K562 (cell line): ENCODE measurements around the gene KRTAP10-6. TPM values are rescaled to one million over a fixed set of nuclear protein-coding genes. Genes with fewer than 3 reads are reported as not detected.

Experiments used
- ATAC-seq: fragments of 200-7000 bp; cut with Tn5 transposase; 3 replicates; pipeline ENCODE4 v1.9.1; 2020; ENCODE audit warnings: moderate library complexity
- BruUV-seq: library from RNA; stranded (reverse); fragments of 400-500 nt; replicated peaks from 2 replicates; lab custom pipeline; 2021; lab: Mats Ljungman, UMichigan
- CTCF ChIA-PET: fragments of 300-600 bp; formaldehyde crosslinking; extraction: SDS; loops from one replicate; lab custom pipeline; 2021; ENCODE audit warnings: low intra/inter-chr PET ratio; lab: Yijun Ruan, JAX
- POLR2A ChIA-PET: fragments of 300-600, 350-650 bp; sonication (Branson Sonifier 250); formaldehyde crosslinking; extraction: SDS; loops from one replicate; lab custom pipeline; 2021; ENCODE audit warnings: antibody characterized with exemption, inconsistent platforms; lab: Yijun Ruan, JAX
- DNase-seq, 4 experiments: peaks; one replicate each; pipeline versions ENCODE4 v3.0.0 to v3.0.0-alpha.2; 2011 to 2018; ENCODE audit warnings: low spot score in 3 of 4, mixed read lengths in 3 of 4; ENCODE audit errors: extremely low read depth in 1 of 4
- FAIRE-seq: peaks from 2 replicates; lab custom pipeline; 2011; peaks lifted over from hg19 to GRCh38; lab: Jason Lieb, UNC
- H2AFZ ChIP-seq: 2 replicates; pipeline ENCODE4 v1.6.0; 2011; ENCODE audit warnings: low read depth, low read length, control low read depth, inconsistent platforms
- H3K27ac ChIP-seq: fragments of 200-600 bp; 3 replicates; pipeline ENCODE4 v1.8.0; 2011; ENCODE audit warnings: low read depth, mild to moderate bottlenecking, control low read depth, inconsistent platforms, low read length, moderate library complexity, mixed read lengths; ENCODE audit errors: extremely low read depth
- H3K27me3 ChIP-seq, 2 experiments: fragments of 300-600 bp in 1 of 2; 2 replicates in 1 of 2; 3 replicates in 1 of 2; pipeline versions ENCODE4 v1.6.0 to v1.8.0; 2011; ENCODE audit warnings: inconsistent platforms in 2 of 2, low read length in 2 of 2, mild to moderate bottlenecking in 1 of 2, mixed read lengths in 1 of 2, moderate library complexity in 1 of 2; ENCODE audit not compliant: control insufficient read depth in 2 of 2, insufficient read depth in 2 of 2
- H3K36me3 ChIP-seq: fragments of 300-600 bp; 3 replicates; pipeline ENCODE4 v1.8.0; 2011; ENCODE audit warnings: mild to moderate bottlenecking, low read length, inconsistent platforms; ENCODE audit not compliant: control insufficient read depth, insufficient read depth
- H3K4me1 ChIP-seq, 2 experiments: fragments of 200-600 bp in 1 of 2; replicated peaks in 1 of 2; 2 replicates in 1 of 2; 3 replicates in 1 of 2; pipeline versions ENCODE4 v1.5.1 to v1.8.0; 2011; ENCODE audit warnings: inconsistent platforms in 2 of 2, low read length in 2 of 2, mild to moderate bottlenecking in 1 of 2, mixed read lengths in 1 of 2, moderate library complexity in 1 of 2; ENCODE audit not compliant: control insufficient read depth in 2 of 2, insufficient read depth in 2 of 2
- H3K4me2 ChIP-seq: 2 replicates; pipeline ENCODE4 v1.6.1; 2011; ENCODE audit warnings: low read length, control low read depth, inconsistent platforms, mixed read lengths; ENCODE audit not compliant: insufficient read depth
- H3K4me3 ChIP-seq: fragments of 200-600 bp; sonication (generic), shearing (Covaris generic); 2 replicates; pipeline ENCODE4 v1.5.1; 2016; ENCODE audit warnings: control low read depth, inconsistent platforms
- H3K79me2 ChIP-seq: fragments of 200-600 bp; 3 replicates; pipeline ENCODE4 v1.8.0; 2011; ENCODE audit warnings: low read length, inconsistent platforms; ENCODE audit not compliant: control insufficient read depth, insufficient read depth
- H3K9ac ChIP-seq, 2 experiments: 2 replicates each; pipeline versions ENCODE4 v1.6.0 to v1.6.1; 2011; ENCODE audit warnings: low read depth in 2 of 2, low read length in 2 of 2, control low read depth in 1 of 2, inconsistent platforms in 1 of 2, mild to moderate bottlenecking in 1 of 2, mixed read lengths in 1 of 2; ENCODE audit not compliant: insufficient read depth in 1 of 2
- H3K9me1 ChIP-seq: one replicate; pipeline ENCODE4 v1.6.0; 2011; ENCODE audit warnings: inconsistent platforms, mild to moderate bottlenecking, low read length, moderate library complexity; ENCODE audit not compliant: control insufficient read depth, insufficient read depth
- H3K9me3 ChIP-seq: replicated peaks from 2 replicates; pipeline ENCODE4 v1.5.1; 2011; ENCODE audit warnings: low read depth, low read length, inconsistent platforms; ENCODE audit not compliant: control insufficient read depth, insufficient read depth
- H4K20me1 ChIP-seq: replicated peaks from 2 replicates; pipeline ENCODE4 v1.6.1; 2011; ENCODE audit warnings: low read length, inconsistent platforms, mixed read lengths; ENCODE audit not compliant: control insufficient read depth, insufficient read depth
- RBM15 ChIP-seq: fragments of 200-400 bp; formaldehyde crosslinking; IDR thresholded peaks from 2 replicates; pipeline ENCODE4 v1.6.1; 2018; ENCODE audit warnings: mild to moderate bottlenecking, low read length, moderate library complexity; ENCODE audit not compliant: insufficient read depth
- WGBS: fragments of 100-300 bp; shearing (Covaris generic); methylation state at CpG from one replicate; pipeline ENCODE4 v1.1.6; 2016; ENCODE audit warnings: low coverage, mixed read lengths; ENCODE audit not compliant: insufficient coverage; ENCODE audit errors: missing lambda C conversion rate; 5-methylcytosine and 5-hydroxymethylcytosine counted together
- in situ Hi-C: fragments of 300-500 bp; cut with MboI; formaldehyde crosslinking; loops from 4 replicates; pipeline ENCODE4 v1.15.0; 2018; ENCODE audit warnings: inconsistent platforms, mixed read lengths
- intact Hi-C: fragments of 100-400 bp; cut with micrococcal nuclease; formaldehyde crosslinking; loops from 2 replicates; pipeline ENCODE4 v1.14.2; 2022
- polyA plus RNA-seq, 8 experiments: library from polyadenylated mRNA; depleted of rRNA in 4 of 8; stranded (reverse) in 5 of 8; unstranded in 3 of 8; fragments of >200 nt; fragmentation: Nextera tagmentation in 2 of 8; fragmentation: Illumina TruSeq in 1 of 8; extraction: Ambion mirVana in 2 of 8; extraction: Trizol in 1 of 8; gene quantifications; 2 replicates each; pipeline versions ENCODE4 v1.2.1 to v1.2.3, GENCODE V29; 2011 to 2014; ENCODE audit warnings: inconsistent platforms in 1 of 8, missing spikeins in 1 of 8
- total RNA-seq, 7 experiments: library from RNA; depleted of rRNA in 6 of 7; stranded (reverse); fragments of >200 nt in 6 of 7; fragmentation: Illumina TruSeq in 2 of 7; extraction: Trizol in 2 of 7; gene quantifications; 2 replicates each; pipeline versions ENCODE4 v1.2.1 to v1.2.3, GENCODE V29; 2011 to 2021; ENCODE audit warnings: low replicate concordance in 1 of 7
- TF ChIP-seq, protein P1 (sequence below): fragments of 200-800 bp; sonication (Bioruptor generic); IDR thresholded peaks from 2 replicates; pipeline ENCODE4 v1.6.1; 2016; ENCODE audit warnings: missing genetic modification characterization, missing compliant biosample characterization

KRTAP10-6 gene
- total and polyA plus RNA-seq, 9 of the 15 experiments (the other 6 are each of a cell fraction or from before 2014, with no cell fraction given) = not detected

DNA sequence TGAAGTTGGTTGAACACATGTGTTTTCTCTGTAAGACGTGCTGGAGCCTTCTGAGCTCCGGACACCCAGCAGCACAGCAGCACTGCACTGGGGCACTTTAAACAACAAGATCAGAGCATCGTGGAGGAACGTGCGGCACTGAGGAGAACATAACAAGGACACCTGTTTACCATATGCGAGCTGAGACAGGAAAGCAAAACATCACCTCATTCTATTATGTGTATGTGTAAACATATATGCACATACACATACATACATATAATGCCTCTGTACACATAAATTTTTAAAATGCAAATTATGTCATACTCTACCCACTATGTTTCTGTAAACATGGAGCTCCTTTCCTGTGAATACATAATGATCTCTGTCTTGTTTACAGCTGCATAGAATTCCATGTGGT, 3.2 kb upstream of the KRTAP10-6 start:
- Histone ChIP-seq H3K4me1 (peaks cover 24 to 27% of the 10 kb centered on the region in 2 experiments), H3K4me3 (no peak overlapping the region), H4K20me1 (no peaks in the 10 kb centered on the region), H3K9me1 (no peaks in the 10 kb centered on the region), H3K79me2 (no peaks in the 10 kb centered on the region), H3K36me3 (no peaks in the 10 kb centered on the region), H3K4me2 (no peak overlapping the region), H3K9ac (no peak overlapping the region), H3K27ac (no peak overlapping the region), H3K27me3 (peaks cover 5 to 23% of the 10 kb centered on the region in 2 experiments; a peak in 4 of 5 replicates)
- FAIRE-seq = no peak
- 12% methylated on average over 6 of the region's 6 CpGs for WGBS
- ChIA-PET CTCF (no interaction called here), POLR2A (interaction anchor here (0.7 kb wide), 1 partner anchor 139 kb away, joined by 3 read pairs; no protein-coding TSS in a partner anchor)
- intact Hi-C loops = no loop called here
- DNase-seq = no peak
- in situ Hi-C loops = no loop called here
- no peak for ATAC-seq
- no peak for TF ChIP-seq RBM15
- TF ChIP-seq, protein P1, sequence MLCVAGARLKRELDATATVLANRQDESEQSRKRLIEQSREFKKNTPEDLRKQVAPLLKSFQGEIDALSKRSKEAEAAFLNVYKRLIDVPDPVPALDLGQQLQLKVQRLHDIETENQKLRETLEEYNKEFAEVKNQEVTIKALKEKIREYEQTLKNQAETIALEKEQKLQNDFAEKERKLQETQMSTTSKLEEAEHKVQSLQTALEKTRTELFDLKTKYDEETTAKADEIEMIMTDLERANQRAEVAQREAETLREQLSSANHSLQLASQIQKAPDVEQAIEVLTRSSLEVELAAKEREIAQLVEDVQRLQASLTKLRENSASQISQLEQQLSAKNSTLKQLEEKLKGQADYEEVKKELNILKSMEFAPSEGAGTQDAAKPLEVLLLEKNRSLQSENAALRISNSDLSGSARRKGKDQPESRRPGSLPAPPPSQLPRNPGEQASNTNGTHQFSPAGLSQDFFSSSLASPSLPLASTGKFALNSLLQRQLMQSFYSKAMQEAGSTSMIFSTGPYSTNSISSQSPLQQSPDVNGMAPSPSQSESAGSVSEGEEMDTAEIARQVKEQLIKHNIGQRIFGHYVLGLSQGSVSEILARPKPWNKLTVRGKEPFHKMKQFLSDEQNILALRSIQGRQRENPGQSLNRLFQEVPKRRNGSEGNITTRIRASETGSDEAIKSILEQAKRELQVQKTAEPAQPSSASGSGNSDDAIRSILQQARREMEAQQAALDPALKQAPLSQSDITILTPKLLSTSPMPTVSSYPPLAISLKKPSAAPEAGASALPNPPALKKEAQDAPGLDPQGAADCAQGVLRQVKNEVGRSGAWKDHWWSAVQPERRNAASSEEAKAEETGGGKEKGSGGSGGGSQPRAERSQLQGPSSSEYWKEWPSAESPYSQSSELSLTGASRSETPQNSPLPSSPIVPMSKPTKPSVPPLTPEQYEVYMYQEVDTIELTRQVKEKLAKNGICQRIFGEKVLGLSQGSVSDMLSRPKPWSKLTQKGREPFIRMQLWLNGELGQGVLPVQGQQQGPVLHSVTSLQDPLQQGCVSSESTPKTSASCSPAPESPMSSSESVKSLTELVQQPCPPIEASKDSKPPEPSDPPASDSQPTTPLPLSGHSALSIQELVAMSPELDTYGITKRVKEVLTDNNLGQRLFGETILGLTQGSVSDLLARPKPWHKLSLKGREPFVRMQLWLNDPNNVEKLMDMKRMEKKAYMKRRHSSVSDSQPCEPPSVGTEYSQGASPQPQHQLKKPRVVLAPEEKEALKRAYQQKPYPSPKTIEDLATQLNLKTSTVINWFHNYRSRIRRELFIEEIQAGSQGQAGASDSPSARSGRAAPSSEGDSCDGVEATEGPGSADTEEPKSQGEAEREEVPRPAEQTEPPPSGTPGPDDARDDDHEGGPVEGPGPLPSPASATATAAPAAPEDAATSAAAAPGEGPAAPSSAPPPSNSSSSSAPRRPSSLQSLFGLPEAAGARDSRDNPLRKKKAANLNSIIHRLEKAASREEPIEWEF (CRISPR knock-in tag) = 0 out of 2 replicates have a peak, but pooled peaks have one; percentile 45
- TF ChIP-seq, all 486 proteins: peak for 1
- Histone ChIP-seq H2AFZ (peak overlapping the region; percentile 55), H3K9me3 (no peaks in the 10 kb centered on the region; the same call in 1 of the 2 replicates)
- no TSS peak for BruUV-seq
